GM12801 (cell line): ENCODE results near the gene KIF2A.

Experiments
- TF ChIP-seq, protein P1 (sequence below): IDR thresholded peaks from one replicate; pipeline ENCODE4 v1.5.1; 2011; ENCODE audit warnings: control low read depth; ENCODE audit not compliant: insufficient read length; ENCODE audit errors: extremely low read depth

KIF2A gene

DNA sequence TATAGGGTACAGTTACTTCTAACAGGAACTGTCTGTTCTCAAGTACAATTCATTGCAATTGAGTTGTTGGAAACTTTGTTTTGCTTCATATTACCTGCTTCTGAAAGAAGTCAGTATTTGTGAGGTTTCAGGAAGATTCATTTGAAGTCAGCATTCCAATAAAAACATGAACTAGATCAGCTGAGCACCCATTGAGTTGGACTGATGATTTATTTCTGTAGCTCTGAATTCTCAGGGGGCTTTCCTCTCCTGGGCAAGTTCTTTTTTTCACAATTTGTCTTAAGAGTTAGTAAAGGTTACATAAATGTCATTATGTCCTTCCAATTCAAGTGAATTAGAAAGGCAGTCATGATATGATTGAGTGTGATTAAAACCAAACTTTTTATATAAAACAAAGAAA lies 16.2 kb upstream of the KIF2A start:
- TF ChIP-seq, protein P1, sequence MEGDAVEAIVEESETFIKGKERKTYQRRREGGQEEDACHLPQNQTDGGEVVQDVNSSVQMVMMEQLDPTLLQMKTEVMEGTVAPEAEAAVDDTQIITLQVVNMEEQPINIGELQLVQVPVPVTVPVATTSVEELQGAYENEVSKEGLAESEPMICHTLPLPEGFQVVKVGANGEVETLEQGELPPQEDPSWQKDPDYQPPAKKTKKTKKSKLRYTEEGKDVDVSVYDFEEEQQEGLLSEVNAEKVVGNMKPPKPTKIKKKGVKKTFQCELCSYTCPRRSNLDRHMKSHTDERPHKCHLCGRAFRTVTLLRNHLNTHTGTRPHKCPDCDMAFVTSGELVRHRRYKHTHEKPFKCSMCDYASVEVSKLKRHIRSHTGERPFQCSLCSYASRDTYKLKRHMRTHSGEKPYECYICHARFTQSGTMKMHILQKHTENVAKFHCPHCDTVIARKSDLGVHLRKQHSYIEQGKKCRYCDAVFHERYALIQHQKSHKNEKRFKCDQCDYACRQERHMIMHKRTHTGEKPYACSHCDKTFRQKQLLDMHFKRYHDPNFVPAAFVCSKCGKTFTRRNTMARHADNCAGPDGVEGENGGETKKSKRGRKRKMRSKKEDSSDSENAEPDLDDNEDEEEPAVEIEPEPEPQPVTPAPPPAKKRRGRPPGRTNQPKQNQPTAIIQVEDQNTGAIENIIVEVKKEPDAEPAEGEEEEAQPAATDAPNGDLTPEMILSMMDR, result no peak

GRCh38 chr5:62296998-62297397 lies 9.0 kb upstream of the KIF2A start:
- TF ChIP-seq, protein P1, result no peak

DNA sequence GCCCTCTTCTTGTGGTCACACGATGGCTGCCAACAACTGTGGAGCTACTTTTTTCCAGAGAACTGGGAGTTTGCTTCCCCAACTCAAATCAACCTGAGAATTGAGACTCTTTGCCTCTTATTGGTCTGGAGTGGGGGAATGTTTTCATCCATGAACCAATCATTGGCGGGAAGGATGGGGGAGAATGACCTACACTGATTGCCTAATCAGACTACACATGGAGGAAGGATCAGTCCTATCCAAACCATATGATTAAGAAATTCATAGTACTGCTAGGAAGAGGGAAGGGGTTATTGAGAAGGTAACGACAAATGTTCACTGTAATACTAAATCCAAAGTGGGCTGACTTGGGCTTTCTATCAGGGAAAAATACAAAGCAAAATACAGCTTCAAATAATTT lies 7.9 kb upstream of the KIF2A start:
- TF ChIP-seq, protein P1, result no peak

- TF ChIP-seq, protein P1, result no peak
Measured at GRCh38 chr5:62299101-62299500, 6.9 kb upstream of the KIF2A start.

DNA sequence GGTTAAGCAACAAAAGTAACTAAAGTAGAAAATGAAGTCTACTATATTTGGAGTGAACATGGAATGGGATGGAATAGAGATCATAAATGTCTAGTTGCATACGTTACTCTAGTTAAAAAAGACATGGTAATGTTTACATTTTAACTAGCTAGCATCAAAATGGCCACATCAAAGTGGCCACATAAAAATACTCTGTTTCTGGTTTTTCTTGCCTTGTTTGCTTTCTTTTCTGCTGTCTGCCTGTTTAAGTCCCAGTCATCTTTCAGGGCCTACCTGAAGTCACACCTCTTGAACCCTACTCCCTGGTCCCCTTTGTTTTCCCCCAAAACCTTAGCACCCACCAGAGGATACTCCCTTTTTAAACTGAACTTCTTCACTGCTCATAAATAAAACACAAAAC lies 6.4 kb upstream of the KIF2A start:
- TF ChIP-seq, protein P1, result no peak

DNA sequence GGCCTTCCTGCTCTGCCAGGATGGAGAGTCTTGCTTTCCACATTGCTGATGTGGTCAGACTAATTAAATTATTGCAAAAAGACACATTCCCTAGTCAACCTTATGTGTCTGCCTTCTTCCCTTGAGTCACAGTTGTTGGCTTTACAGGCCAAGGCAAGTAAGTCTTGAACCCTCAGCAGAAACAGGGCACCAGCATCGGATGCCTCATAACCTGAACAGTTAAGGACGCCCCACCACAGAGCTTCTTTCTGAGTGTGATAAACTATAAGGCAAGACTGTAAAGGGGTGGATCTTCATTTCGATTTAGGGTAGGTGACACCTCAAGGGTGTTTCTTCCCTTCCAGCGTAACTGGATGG lies 670 bp upstream of the KIF2A start:
- TF ChIP-seq, protein P1, result no peak

GRCh38 chr5:62306323-62306895 lies 403 bp downstream of the KIF2A start:
- TF ChIP-seq, protein P1, result no peak
